H1 (cell line): ENCODE data around the gene HTRA2. TPM values are rescaled to one million over a fixed set of nuclear protein-coding genes. Genes with fewer than 3 reads are reported as not detected.

Experiments
- CTCF ChIP-seq, 3 experiments: IDR thresholded peaks; 1 replicate in 2 of 3; 2 replicates in 1 of 3; pipeline versions ENCODE4 v1.5.1 to v1.6.1; 2011; ENCODE audit warnings: low read length in 3 of 3, mild to moderate bottlenecking in 3 of 3, inconsistent platforms in 2 of 3, low read depth in 1 of 3, moderate library complexity in 1 of 3; ENCODE audit not compliant: insufficient read depth in 1 of 3; ENCODE audit errors: control extremely low read depth in 1 of 3
- polyA plus RNA-seq, 7 experiments: library from polyadenylated mRNA; depleted of rRNA in 3 of 7; stranded (reverse) in 5 of 7; unstranded in 2 of 7; fragments of >200 nt in 5 of 7; fragments of 200-250 nt in 2 of 7; gene quantifications; 1 replicate in 5 of 7; 2 replicates in 1 of 7; 4 replicates in 1 of 7; pipeline versions ENCODE4 v1.2.1 to v1.2.3, GENCODE V29; 2011 to 2013; ENCODE audit warnings: missing spikeins in 2 of 7, mixed read lengths in 2 of 7
- total RNA-seq: library from RNA; stranded (reverse); fragmentation: NEBNext Ultra II Directional; extraction: Animal tissue kit (Norgen Biotek cat#: 25700); gene quantifications from 2 replicates; pipeline ENCODE4 v1.2.1, GENCODE V29; 2021

Gene HTRA2
- total and polyA plus RNA-seq, 2 of the 8 experiments (the other 6 are each of a cell fraction or from before 2014, with no cell fraction given) = 21.6 to 37.6 TPM

DNA sequence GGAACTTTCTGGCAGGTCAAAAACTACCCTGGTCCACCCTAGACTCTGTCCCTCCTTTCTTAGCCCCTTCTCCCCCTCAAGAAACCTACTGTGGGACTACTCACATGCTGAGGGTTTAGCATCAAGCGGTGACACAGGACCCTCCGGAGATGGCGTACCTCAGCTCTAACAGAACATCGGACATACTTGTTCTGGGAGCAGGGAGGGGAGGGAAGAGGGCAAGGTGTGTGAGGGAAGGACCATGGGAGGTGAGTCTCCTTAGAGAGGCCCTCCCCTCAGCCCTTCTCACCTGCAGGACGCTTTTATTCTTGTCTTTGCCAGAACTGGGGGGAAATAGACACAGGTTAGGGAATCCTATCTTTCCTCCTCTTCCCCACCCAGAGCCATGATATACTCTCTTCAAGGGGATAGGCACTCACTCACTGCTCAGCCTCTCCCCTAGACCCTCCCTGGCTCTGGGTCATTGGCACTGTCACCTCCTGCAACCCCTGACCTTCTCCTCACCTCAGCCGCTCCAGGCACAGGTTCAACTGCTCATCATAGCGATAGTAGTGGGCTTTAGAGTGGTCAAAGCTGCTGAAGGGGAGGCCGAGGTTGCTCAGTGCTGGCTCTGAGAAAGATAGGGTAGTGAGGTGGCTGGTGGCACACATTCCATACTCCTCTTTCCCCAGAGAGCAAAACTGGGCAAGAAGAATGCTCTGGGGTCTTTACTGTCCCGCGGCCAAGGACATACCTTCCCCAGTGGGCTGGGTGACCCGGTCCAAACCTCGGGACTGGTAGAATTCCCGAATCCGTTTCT is 24.1 kb upstream of the HTRA2 start (continued):
- no peak for TF ChIP-seq CTCF (IDR thresholded peaks at IDR 0.05; ENCODE audit: control extremely low read depth in 1 of 3, insufficient read depth in 1 of 3, low read depth in 1 of 3, low read length in 3 of 3)
